GM23338 (cell line): ENCODE data around the gene PAPPA. TPM values are rescaled to one million over a fixed set of nuclear protein-coding genes. Genes with fewer than 3 reads are reported as not detected.

ENCODE experiments used
- ATAC-seq: fragments of 200-7000 bp; cut with Tn5 transposase; 3 replicates; pipeline ENCODE4 v1.9.1; 2020
- DNase-seq: peaks from one replicate; pipeline ENCODE4 v3.0.0-alpha.2; 2015; ENCODE audit warnings: low spot score
- H2AFZ ChIP-seq: fragments of 200-600 bp; sonication (generic); 2 replicates; pipeline ENCODE4 v1.8.0; 2016; ENCODE audit warnings: antibody characterized with exemption, mild to moderate bottlenecking, moderate library complexity
- H3F3A ChIP-seq: fragments of 200-600 bp; sonication (generic); replicated peaks from 2 replicates; pipeline ENCODE4 v1.8.0; 2017; ENCODE audit warnings: antibody characterized with exemption, mixed run types, low read depth
- H3K27ac ChIP-seq: fragments of 200-600 bp; sonication (generic); 2 replicates; pipeline ENCODE4 v1.6.1; 2016; ENCODE audit warnings: low read depth
- H3K27me3 ChIP-seq: fragments of 200-600 bp; sonication (generic); 2 replicates; pipeline ENCODE4 v1.8.0; 2016; ENCODE audit warnings: mild to moderate bottlenecking, mixed run types, moderate library complexity; ENCODE audit not compliant: insufficient read depth
- H3K36me3 ChIP-seq: fragments of 200-600 bp; sonication (generic); 2 replicates; pipeline ENCODE4 v1.8.0; 2016; ENCODE audit warnings: mild to moderate bottlenecking; ENCODE audit not compliant: insufficient read depth
- H3K4me1 ChIP-seq: fragments of 200-600 bp; sonication (generic); 2 replicates; pipeline ENCODE4 v1.8.0; 2016; ENCODE audit warnings: mild to moderate bottlenecking, moderate library complexity; ENCODE audit not compliant: insufficient read depth
- H3K4me2 ChIP-seq: fragments of 200-600 bp; sonication (generic); 2 replicates; pipeline ENCODE4 v1.7.1; 2017; ENCODE audit warnings: mixed run types
- H3K4me3 ChIP-seq: fragments of 200-600 bp; sonication (generic); 2 replicates; pipeline ENCODE4 v1.6.1; 2016; ENCODE audit warnings: mixed run types
- H3K79me2 ChIP-seq: fragments of 200-600 bp; sonication (generic); replicated peaks from 2 replicates; pipeline ENCODE4 v1.8.0; 2017; ENCODE audit warnings: mild to moderate bottlenecking; ENCODE audit not compliant: insufficient read depth
- H3K9me2 ChIP-seq: fragments of 200-600 bp; sonication (generic); 2 replicates; pipeline ENCODE4 v1.8.0; 2017; ENCODE audit not compliant: insufficient read depth
- H4K20me1 ChIP-seq: fragments of 200-600 bp; sonication (generic); replicated peaks from 2 replicates; pipeline ENCODE4 v1.8.0; 2017; ENCODE audit warnings: mild to moderate bottlenecking; ENCODE audit not compliant: insufficient read depth
- H3K27ac Mint-ChIP-seq: 2 replicates; pipeline ENCODE4 v1.8.0; 2020; ENCODE audit warnings: inconsistent platforms, mild to moderate bottlenecking, moderate library complexity, mixed read lengths
- H3K27me3 Mint-ChIP-seq: 3 replicates; pipeline ENCODE4 v1.8.0; 2022; ENCODE audit warnings: low read depth, mild to moderate bottlenecking, moderate library complexity, mixed read lengths, inconsistent platforms; ENCODE audit not compliant: insufficient read depth, poor library complexity
- H3K36me3 Mint-ChIP-seq: 3 replicates; pipeline ENCODE4 v1.8.0; 2021; ENCODE audit warnings: low read depth, mild to moderate bottlenecking, inconsistent platforms, moderate library complexity, mixed read lengths
- H3K4me1 Mint-ChIP-seq: 3 replicates; pipeline ENCODE4 v1.8.0; 2020; ENCODE audit warnings: mild to moderate bottlenecking, inconsistent platforms, mixed read lengths
- H3K4me3 Mint-ChIP-seq: 3 replicates; pipeline ENCODE4 v1.8.0; 2021; ENCODE audit warnings: moderate library complexity, mild to moderate bottlenecking, inconsistent platforms, mixed read lengths
- H3K9me3 Mint-ChIP-seq: 3 replicates; pipeline ENCODE4 v1.8.0; 2020; ENCODE audit warnings: moderate library complexity, mild to moderate bottlenecking, inconsistent platforms, mixed read lengths
- CREB1 ChIP-seq: fragments of 250-450 bp; sonication (Bioruptor Pico); IDR thresholded peaks from 2 replicates; pipeline ENCODE4 v1.5.0; 2020; ENCODE audit warnings: low read depth, mild to moderate bottlenecking, moderate library complexity
- EZH2 ChIP-seq: fragments of 200-600 bp; sonication (generic); IDR thresholded peaks from one replicate; pipeline ENCODE4 v1.8.0; 2017; ENCODE audit warnings: antibody characterized with exemption, mild to moderate bottlenecking, low read depth; ENCODE audit not compliant: unreplicated experiment
- EZH2phosphoT487 ChIP-seq: fragments of 200-600 bp; sonication (generic); IDR thresholded peaks from one replicate; pipeline ENCODE4 v1.8.1; 2018; ENCODE audit warnings: antibody characterized with exemption; ENCODE audit not compliant: unreplicated experiment
- JUNB ChIP-seq: IDR thresholded peaks from one replicate; pipeline ENCODE4 v1.6.1; 2016; ENCODE audit warnings: antibody characterized with exemption; ENCODE audit not compliant: unreplicated experiment
- NANOG ChIP-seq: IDR thresholded peaks from 2 replicates; pipeline ENCODE4 v1.6.1; 2016; ENCODE audit warnings: antibody characterized with exemption, borderline replicate concordance
- POLR2AphosphoS5 ChIP-seq: IDR thresholded peaks from 2 replicates; pipeline ENCODE4 v1.6.1; 2016; ENCODE audit warnings: antibody characterized with exemption, low read depth
- STAT1 ChIP-seq: IDR thresholded peaks from one replicate; pipeline ENCODE4 v1.6.1; 2016; ENCODE audit warnings: antibody characterized with exemption; ENCODE audit not compliant: unreplicated experiment
- ZNF114 ChIP-seq: fragments of 250-450 bp; sonication (Bioruptor Pico); IDR thresholded peaks from 2 replicates; pipeline ENCODE4 v1.5.0; 2020; ENCODE audit warnings: mild to moderate bottlenecking, moderate library complexity
- ZNF331 ChIP-seq: fragments of 250-450 bp; sonication (Bioruptor Pico); IDR thresholded peaks from 2 replicates; pipeline ENCODE4 v1.5.0; 2020; ENCODE audit warnings: low read depth, mild to moderate bottlenecking, moderate library complexity
- polyA plus RNA-seq: library from polyadenylated mRNA; unstranded; fragments of >200 nt; fragmentation: Nextera tagmentation; extraction: Ambion mirVana; gene quantifications from 2 replicates; pipeline ENCODE4 v1.2.1, GENCODE V29; 2016
- total RNA-seq: library from RNA; depleted of rRNA; stranded (reverse); fragments of >200 nt; shearing (Covaris generic); gene quantifications from 2 replicates; pipeline ENCODE4 v1.2.3, GENCODE V29; 2014
- TF ChIP-seq, protein P1 (sequence below): IDR thresholded peaks from 2 replicates; pipeline ENCODE4 v1.6.1; 2016; ENCODE audit warnings: antibody characterized with exemption
- TF ChIP-seq, protein P2 (sequence below), 2 experiments: fragments of 200-600 bp in 1 of 2; sonication (generic) in 1 of 2; conservative IDR thresholded peaks; 2 replicates each; pipeline versions ENCODE4 v1.5.1 to v1.6.1; 2016 to 2017; ENCODE audit warnings: antibody characterized with exemption in 2 of 2, low read depth in 2 of 2, mild to moderate bottlenecking in 2 of 2, moderate library complexity in 1 of 2
- TF ChIP-seq, protein P3 (sequence below): IDR thresholded peaks from one replicate; pipeline ENCODE4 v1.6.1; 2018; ENCODE audit warnings: antibody characterized with exemption; ENCODE audit not compliant: unreplicated experiment

The PAPPA gene
- total and polyA plus RNA-seq, 2 experiments from 2014 or later: 0.38 to 0.66 TPM

DNA sequence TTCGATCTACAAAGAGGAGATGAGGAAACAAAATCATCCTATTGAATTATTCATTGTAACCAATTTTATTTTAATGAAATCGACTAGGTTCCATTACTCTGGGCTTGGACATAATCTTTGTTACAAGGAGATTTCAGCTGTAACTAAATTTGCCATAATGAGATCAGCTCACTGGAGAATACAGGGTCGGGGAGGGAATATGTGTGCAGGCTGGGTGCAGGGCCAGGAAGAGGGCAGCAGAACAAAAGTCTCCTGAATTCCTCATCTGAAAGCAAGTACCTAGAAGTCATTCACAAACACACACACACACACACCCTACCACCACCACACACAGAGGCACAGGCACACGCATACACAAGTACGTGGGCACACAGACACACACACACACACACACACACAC is 151.2 kb downstream of the PAPPA start:
- Histone ChIP-seq H3K27ac (no peak overlapping the region), H3F3A (no peaks in the 10 kb centered on the region), H4K20me1 (no peaks in the 10 kb centered on the region), H3K4me1 (peaks cover 42% of the 10 kb centered on the region), H3K4me2 (peak overlapping the region; percentile 65), H3K4me3 (no peak overlapping the region), H3K9me2 (0 out of 2 replicates have a peak, but pooled peaks cover 3% of the 10 kb centered on the region), H2AFZ (no peak overlapping the region), H3K36me3 (no peaks in the 10 kb centered on the region), H3K79me2 (no peaks in the 10 kb centered on the region), H3K27me3 (no peaks in the 10 kb centered on the region)
- H3K36me3 Mint-ChIP-seq: no peaks in the 10 kb centered on the region
- ATAC-seq (peak; percentile 41; the same call in 2 of the 3 replicates), DNase-seq (no peak)
- TF ChIP-seq POLR2AphosphoS5: no peak
- TF ChIP-seq, protein P1, sequence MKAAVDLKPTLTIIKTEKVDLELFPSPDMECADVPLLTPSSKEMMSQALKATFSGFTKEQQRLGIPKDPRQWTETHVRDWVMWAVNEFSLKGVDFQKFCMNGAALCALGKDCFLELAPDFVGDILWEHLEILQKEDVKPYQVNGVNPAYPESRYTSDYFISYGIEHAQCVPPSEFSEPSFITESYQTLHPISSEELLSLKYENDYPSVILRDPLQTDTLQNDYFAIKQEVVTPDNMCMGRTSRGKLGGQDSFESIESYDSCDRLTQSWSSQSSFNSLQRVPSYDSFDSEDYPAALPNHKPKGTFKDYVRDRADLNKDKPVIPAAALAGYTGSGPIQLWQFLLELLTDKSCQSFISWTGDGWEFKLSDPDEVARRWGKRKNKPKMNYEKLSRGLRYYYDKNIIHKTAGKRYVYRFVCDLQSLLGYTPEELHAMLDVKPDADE: no peak
- H3K9me3 Mint-ChIP-seq: no peaks in the 10 kb centered on the region
- peaks cover 29% of the 10 kb centered on the region for H3K4me1 Mint-ChIP-seq
- 0 out of 2 replicates have a peak overlapping the region, but pooled peaks have one; percentile 31 for H3K27ac Mint-ChIP-seq
- peaks cover 2% of the 10 kb centered on the region for H3K27me3 Mint-ChIP-seq
- peak overlapping the region; percentile 5; the same call in 1 of the 3 replicates for H3K4me3 Mint-ChIP-seq

DNA sequence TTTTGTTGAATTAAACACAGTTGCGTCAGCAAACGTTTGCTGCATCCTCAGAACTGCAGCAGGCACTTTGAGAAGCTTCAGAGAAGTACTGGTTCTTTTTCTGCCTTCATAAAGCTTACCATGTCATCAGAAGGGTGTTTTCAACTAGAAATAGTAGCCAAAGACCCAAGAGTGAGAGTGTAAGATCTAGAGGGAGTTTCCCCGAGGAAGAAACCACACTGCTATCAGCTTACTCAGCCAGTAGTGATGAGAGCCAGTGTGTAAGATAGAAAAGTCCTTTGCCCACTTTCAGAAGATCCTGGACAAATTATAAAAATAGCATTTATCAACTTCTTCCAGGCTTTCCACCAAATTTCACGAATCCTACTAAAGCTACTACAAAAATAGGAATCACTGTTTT is 154.5 kb downstream of the PAPPA start:
- H3K9me3 Mint-ChIP-seq: no peaks in the 10 kb centered on the region
- no peak for TF ChIP-seq ZNF331 (CRISPR knock-in tag)
- no peak for TF ChIP-seq CREB1 (CRISPR knock-in tag)
- TF ChIP-seq, protein P2, sequence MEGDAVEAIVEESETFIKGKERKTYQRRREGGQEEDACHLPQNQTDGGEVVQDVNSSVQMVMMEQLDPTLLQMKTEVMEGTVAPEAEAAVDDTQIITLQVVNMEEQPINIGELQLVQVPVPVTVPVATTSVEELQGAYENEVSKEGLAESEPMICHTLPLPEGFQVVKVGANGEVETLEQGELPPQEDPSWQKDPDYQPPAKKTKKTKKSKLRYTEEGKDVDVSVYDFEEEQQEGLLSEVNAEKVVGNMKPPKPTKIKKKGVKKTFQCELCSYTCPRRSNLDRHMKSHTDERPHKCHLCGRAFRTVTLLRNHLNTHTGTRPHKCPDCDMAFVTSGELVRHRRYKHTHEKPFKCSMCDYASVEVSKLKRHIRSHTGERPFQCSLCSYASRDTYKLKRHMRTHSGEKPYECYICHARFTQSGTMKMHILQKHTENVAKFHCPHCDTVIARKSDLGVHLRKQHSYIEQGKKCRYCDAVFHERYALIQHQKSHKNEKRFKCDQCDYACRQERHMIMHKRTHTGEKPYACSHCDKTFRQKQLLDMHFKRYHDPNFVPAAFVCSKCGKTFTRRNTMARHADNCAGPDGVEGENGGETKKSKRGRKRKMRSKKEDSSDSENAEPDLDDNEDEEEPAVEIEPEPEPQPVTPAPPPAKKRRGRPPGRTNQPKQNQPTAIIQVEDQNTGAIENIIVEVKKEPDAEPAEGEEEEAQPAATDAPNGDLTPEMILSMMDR (conservative IDR thresholded peaks at IDR 0.05; ENCODE audit: low read depth in 2 of 2): no peak
- TF ChIP-seq NANOG: no peak
- no peak for TF ChIP-seq POLR2AphosphoS5
- no peak for TF ChIP-seq ZNF114 (CRISPR knock-in tag)
- TF ChIP-seq, protein P3, sequence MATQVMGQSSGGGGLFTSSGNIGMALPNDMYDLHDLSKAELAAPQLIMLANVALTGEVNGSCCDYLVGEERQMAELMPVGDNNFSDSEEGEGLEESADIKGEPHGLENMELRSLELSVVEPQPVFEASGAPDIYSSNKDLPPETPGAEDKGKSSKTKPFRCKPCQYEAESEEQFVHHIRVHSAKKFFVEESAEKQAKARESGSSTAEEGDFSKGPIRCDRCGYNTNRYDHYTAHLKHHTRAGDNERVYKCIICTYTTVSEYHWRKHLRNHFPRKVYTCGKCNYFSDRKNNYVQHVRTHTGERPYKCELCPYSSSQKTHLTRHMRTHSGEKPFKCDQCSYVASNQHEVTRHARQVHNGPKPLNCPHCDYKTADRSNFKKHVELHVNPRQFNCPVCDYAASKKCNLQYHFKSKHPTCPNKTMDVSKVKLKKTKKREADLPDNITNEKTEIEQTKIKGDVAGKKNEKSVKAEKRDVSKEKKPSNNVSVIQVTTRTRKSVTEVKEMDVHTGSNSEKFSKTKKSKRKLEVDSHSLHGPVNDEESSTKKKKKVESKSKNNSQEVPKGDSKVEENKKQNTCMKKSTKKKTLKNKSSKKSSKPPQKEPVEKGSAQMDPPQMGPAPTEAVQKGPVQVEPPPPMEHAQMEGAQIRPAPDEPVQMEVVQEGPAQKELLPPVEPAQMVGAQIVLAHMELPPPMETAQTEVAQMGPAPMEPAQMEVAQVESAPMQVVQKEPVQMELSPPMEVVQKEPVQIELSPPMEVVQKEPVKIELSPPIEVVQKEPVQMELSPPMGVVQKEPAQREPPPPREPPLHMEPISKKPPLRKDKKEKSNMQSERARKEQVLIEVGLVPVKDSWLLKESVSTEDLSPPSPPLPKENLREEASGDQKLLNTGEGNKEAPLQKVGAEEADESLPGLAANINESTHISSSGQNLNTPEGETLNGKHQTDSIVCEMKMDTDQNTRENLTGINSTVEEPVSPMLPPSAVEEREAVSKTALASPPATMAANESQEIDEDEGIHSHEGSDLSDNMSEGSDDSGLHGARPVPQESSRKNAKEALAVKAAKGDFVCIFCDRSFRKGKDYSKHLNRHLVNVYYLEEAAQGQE: no peak
- no peak for TF ChIP-seq EZH2
- TF ChIP-seq EZH2phosphoT487: no peak
- no peak for TF ChIP-seq STAT1
- no peak for TF ChIP-seq JUNB

More for the DNA sequence above, 154.5 kb downstream of the PAPPA start:
- H2AFZ ChIP-seq: 0 out of 2 replicates have a peak overlapping the region, but pooled peaks have one; percentile 30
- H3K9me2 ChIP-seq: 0 out of 2 replicates have a peak, but pooled peaks cover 3% of the 10 kb centered on the region
- H3F3A ChIP-seq: no peaks in the 10 kb centered on the region
- peaks cover 2% of the 10 kb centered on the region for H3K27me3 Mint-ChIP-seq
- no peak overlapping the region for H3K4me2 ChIP-seq
- no peak overlapping the region for H3K27ac Mint-ChIP-seq
- ATAC-seq (no peak), DNase-seq (no peak)
- no peaks in the 10 kb centered on the region for H3K27me3 ChIP-seq
- no peak overlapping the region for H3K27ac ChIP-seq
- H3K36me3 ChIP-seq: no peaks in the 10 kb centered on the region
- no peaks in the 10 kb centered on the region for H4K20me1 ChIP-seq
- H3K79me2 ChIP-seq: no peaks in the 10 kb centered on the region
- no peak overlapping the region for H3K4me3 ChIP-seq
- H3K4me3 Mint-ChIP-seq: no peak overlapping the region
- H3K4me1 ChIP-seq: peaks cover 43% of the 10 kb centered on the region
- H3K4me1 Mint-ChIP-seq: peaks cover 33% of the 10 kb centered on the region
- no peaks in the 10 kb centered on the region for H3K36me3 Mint-ChIP-seq
